Fibroblast of mammary gland (primary cell): ENCODE results near the gene BHLHE23.

Experiments
- DNase-seq: peaks from one replicate; pipeline ENCODE4 v3.0.0-alpha.2; 2010; ENCODE audit warnings: low read depth
- H3K4me3 ChIP-seq: 2 replicates; pipeline ENCODE4 v1.5.1; 2011; ENCODE audit warnings: low read depth, mild to moderate bottlenecking, low read length, moderate library complexity; ENCODE audit not compliant: control insufficient read depth
- TF ChIP-seq, protein P1 (sequence below): conservative IDR thresholded peaks from 2 replicates; pipeline ENCODE4 v1.5.1; 2011; ENCODE audit warnings: low read depth, low read length, inconsistent platforms; ENCODE audit not compliant: control insufficient read depth, insufficient read depth

Gene BHLHE23

DNA sequence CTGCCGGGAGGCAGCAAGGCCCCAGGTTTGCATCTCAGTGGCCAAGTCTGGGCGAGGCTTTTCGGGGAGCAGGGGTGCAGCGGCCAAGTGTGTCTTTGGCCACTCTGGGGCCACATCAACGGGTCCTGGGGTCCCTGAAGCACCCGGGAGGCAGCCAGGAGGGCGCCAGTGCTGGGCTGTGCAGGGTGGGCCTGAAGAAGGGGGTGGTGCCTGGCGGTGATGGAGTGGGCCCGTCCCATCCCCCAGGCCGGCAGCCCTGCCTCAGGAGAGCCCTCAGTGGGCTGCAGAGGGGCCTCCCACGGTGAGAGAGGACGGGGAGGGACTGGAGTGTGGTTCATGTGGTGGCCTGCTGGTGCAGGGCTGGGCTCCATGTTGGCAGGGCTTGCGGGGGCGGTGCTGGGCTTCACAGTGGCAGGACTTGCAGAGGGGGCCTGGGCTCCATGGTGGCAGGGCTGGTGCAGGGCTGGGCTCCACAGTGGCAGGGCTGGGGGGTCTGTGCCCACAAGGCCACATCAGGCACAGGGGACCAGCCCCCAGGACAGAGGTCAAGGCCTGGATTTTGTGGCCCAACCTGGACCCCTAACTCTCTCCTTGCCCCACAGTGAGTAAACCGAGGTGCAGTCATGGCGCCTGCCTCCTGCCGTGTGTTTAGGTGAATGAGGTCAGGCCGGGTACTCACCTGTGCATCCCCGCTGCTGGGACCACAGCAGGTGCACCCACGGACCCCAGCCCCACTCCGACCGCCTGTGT, 10.5 kb upstream of the BHLHE23 start:
- TF ChIP-seq, protein P1, sequence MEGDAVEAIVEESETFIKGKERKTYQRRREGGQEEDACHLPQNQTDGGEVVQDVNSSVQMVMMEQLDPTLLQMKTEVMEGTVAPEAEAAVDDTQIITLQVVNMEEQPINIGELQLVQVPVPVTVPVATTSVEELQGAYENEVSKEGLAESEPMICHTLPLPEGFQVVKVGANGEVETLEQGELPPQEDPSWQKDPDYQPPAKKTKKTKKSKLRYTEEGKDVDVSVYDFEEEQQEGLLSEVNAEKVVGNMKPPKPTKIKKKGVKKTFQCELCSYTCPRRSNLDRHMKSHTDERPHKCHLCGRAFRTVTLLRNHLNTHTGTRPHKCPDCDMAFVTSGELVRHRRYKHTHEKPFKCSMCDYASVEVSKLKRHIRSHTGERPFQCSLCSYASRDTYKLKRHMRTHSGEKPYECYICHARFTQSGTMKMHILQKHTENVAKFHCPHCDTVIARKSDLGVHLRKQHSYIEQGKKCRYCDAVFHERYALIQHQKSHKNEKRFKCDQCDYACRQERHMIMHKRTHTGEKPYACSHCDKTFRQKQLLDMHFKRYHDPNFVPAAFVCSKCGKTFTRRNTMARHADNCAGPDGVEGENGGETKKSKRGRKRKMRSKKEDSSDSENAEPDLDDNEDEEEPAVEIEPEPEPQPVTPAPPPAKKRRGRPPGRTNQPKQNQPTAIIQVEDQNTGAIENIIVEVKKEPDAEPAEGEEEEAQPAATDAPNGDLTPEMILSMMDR: no peak
- DNase-seq: no peak
- no peak overlapping the region for H3K4me3 ChIP-seq

DNA sequence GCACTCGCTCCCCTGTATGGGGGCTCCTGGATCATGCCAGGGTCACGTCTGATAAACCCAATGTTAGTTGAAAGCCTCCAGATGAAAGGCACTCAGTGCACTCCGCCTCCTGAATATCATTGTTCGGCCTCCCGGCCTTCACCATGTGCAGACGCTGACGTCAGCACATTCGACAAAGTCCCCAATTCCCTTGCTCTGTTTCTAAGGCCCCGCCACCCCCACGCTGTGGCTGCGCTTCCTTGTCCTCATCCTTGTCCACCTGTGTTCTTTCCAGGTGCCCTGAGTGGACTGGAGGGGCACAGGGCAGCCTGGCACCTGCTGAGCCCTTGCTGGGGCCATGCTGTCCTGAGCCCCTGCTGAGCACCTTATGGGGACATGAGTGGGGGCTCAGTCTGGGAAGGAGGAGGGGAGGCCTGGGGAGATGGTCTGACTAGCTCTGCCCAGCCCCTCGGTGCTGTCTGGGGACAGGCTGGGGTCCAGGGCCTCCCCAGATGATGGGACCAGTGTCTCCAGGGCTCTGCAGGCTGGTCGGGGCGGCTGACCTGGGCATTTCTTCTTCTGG, 9.8 kb upstream of the BHLHE23 start:
- TF ChIP-seq, protein P1: no peak
- DNase-seq: no peak
- H3K4me3 ChIP-seq: no peak overlapping the region

DNA sequence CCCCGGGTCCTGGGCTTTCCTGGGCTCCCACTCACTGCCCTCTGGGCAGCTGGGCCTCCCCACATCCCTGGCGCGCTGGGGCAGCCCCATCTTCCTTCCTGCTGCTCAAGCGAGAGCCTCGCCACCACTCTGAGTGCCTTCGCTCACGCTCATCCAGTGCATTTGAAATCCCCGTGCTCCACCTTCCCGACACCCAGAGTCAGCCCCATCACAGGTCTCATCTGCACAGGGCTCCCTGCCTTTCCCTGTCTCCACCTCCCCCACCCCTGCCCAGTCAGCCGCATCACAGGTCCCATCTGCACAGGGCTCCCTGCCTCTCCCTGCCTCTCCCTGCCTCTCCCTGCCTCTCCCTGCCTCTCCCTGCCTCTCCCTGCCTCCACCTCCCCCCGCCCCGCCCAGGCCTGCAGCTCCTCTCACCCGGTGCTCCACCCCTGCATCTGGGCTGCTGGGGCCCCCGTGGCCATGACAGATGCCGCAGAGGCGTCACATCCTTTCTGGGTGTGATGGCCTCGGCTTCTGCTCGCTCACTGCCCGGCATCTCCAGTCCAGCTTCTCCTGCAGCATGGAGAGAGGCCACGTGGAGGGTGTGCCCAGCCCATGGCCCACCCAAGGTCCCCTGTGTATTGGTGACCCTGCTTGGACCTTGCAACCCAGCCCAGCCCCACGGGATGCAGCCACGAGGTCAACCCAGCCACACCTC, 9.0 kb upstream of the BHLHE23 start:
- DNase-seq: no peak
- TF ChIP-seq, protein P1: no peak

DNA sequence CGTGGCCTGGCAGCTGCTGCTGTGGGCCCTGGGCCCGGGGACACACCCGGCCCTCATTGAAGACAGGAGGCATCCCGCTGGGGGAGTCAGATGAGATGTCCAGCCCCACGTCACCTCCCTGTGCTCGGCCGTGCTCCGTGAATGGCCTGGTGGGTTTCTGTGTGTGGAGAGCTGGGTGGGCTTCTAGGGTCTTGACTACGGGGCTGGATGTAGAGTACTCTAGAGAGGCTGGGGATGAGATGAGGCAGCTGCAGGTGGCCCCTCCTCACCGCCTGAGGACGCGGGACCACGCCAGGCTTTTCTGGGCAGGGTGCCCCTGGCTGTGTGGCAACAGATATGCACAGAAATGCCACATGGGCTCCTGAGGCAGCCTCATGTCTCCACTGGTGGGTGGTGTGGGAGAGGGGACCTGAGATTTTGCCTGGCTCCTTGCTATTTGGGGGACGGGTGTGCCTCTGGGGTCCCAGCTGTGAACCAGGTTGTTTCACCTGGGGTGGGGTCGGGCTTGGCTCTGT, 8.4 kb upstream of the BHLHE23 start:
- no peak overlapping the region for H3K4me3 ChIP-seq
- TF ChIP-seq, protein P1: no peak
- no peak for DNase-seq

More for the DNA sequence above, 9.0 kb upstream of the BHLHE23 start:
- no peak overlapping the region for H3K4me3 ChIP-seq

DNA sequence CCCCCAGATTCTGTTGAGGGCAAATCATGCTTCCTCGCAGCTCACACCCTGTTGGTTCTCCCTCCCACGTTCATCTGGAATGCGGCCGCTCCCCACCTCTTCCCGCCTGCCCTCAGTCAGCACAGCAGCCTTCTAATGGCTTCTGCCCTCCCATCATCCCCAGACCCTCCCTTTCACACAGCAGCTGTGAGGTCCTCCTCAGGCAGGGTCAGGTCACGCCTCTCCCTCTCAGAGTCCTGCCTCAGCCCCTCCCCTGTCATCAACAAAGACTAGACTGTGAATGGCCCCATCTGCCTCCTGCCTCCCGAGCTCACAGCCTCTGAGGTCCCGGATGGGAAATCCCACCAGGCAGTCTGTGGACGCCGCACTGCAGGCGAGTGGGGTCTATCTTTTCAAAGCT, 7.9 kb upstream of the BHLHE23 start:
- no peak for DNase-seq
- TF ChIP-seq, protein P1: no peak
- H3K4me3 ChIP-seq: no peak overlapping the region

DNA sequence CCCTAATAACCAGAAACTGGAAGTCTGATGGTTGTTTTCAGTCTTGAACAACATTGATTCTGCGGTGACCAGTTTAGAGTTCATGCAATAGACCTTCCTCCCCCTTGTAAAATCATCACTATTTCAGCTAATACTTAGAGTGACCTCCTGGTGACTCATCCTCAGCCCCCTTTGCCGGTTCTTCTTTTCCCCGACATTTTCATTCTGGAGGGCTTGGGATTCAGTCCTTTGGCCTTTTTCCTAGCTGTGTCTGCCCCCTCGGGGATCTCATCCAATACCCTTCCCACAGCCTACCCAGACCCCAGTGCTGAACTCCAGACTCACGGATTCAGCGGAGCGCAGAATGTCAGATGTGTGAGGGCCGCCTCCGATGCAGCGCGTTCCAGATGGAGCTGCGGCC, 7.5 kb upstream of the BHLHE23 start:
- no peak for DNase-seq
- no peak overlapping the region for H3K4me3 ChIP-seq
- TF ChIP-seq, protein P1: no peak
